Loucy (cell line): Measurements from ENCODE around the gene ADCY10.

ENCODE experiments used
- EZH2phosphoT487 ChIP-seq: fragments of 200-600 bp; IDR thresholded peaks from 2 replicates; pipeline ENCODE4 v1.6.1; 2018; ENCODE audit warnings: antibody characterized with exemption, mild to moderate bottlenecking, moderate library complexity, borderline replicate concordance
- TF ChIP-seq, protein P1 (sequence below): fragments of 200-600 bp; sonication (generic); conservative IDR thresholded peaks from 2 replicates; pipeline ENCODE4 v1.5.1; 2014; ENCODE audit warnings: mild to moderate bottlenecking, antibody characterized with exemption, low read length

- TF ChIP-seq, protein P1, sequence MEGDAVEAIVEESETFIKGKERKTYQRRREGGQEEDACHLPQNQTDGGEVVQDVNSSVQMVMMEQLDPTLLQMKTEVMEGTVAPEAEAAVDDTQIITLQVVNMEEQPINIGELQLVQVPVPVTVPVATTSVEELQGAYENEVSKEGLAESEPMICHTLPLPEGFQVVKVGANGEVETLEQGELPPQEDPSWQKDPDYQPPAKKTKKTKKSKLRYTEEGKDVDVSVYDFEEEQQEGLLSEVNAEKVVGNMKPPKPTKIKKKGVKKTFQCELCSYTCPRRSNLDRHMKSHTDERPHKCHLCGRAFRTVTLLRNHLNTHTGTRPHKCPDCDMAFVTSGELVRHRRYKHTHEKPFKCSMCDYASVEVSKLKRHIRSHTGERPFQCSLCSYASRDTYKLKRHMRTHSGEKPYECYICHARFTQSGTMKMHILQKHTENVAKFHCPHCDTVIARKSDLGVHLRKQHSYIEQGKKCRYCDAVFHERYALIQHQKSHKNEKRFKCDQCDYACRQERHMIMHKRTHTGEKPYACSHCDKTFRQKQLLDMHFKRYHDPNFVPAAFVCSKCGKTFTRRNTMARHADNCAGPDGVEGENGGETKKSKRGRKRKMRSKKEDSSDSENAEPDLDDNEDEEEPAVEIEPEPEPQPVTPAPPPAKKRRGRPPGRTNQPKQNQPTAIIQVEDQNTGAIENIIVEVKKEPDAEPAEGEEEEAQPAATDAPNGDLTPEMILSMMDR: no peak
- no peak for TF ChIP-seq EZH2phosphoT487
Observed at GRCh38 chr1:167802235-167802634, 111.7 kb downstream of the ADCY10 start.
